Natural killer cell (primary cell): ENCODE results near the gene SLC6A20. TPM values are rescaled to one million over a fixed set of nuclear protein-coding genes. Genes with fewer than 3 reads are reported as not detected.

Experiments used
- ATAC-seq, 3 donors: fragments of 150-1000 bp in 2 of 3; fragments of 200-7000 bp in 1 of 3; cut with Tn5 transposase; 1 replicate in 1 of 3; 2 replicates in 2 of 3; pipeline ENCODE4 v1.10.0; 2021; ENCODE audit warnings: mild to moderate bottlenecking in 2 of 3, moderate library complexity in 2 of 3
- DNase-seq, 2 donors: peaks; one replicate each; pipeline versions ENCODE4 v3.0.0 to v3.0.0-alpha.2; 2013 to 2021; ENCODE audit warnings: mixed read lengths in 1 of 2
- H3K27ac ChIP-seq: one replicate; pipeline ENCODE4 v1.5.1; 2013; ENCODE audit warnings: mild to moderate bottlenecking, low read length
- H3K27me3 ChIP-seq: one replicate; pipeline ENCODE4 v1.6.1; 2013; ENCODE audit warnings: low read length; ENCODE audit not compliant: control insufficient read depth, insufficient read depth
- H3K36me3 ChIP-seq: one replicate; pipeline ENCODE4 v1.6.1; 2013; ENCODE audit warnings: low read length; ENCODE audit not compliant: control insufficient read depth, insufficient read depth
- H3K4me1 ChIP-seq: one replicate; pipeline ENCODE4 v1.6.1; 2013; ENCODE audit warnings: low read length; ENCODE audit not compliant: control insufficient read depth, insufficient read depth
- H3K4me3 ChIP-seq: one replicate; pipeline ENCODE4 v1.5.1; 2013; ENCODE audit warnings: low read length
- H3K9me3 ChIP-seq: one replicate; pipeline ENCODE4 v1.6.1; 2013; ENCODE audit warnings: low read length; ENCODE audit not compliant: control insufficient read depth, insufficient read depth
- H3K27ac Mint-ChIP-seq, 2 donors: one replicate each; pipeline ENCODE4 v1.8.0; 2022; ENCODE audit warnings: mild to moderate bottlenecking in 2 of 2, mixed read lengths in 2 of 2, moderate library complexity in 1 of 2
- H3K27me3 Mint-ChIP-seq, 2 donors: one replicate each; pipeline ENCODE4 v1.8.0; 2022; ENCODE audit warnings: low read depth in 2 of 2, mixed read lengths in 2 of 2
- H3K36me3 Mint-ChIP-seq: one replicate; pipeline ENCODE4 v1.8.0; 2022; ENCODE audit warnings: mixed read lengths
- H3K4me1 Mint-ChIP-seq, 2 donors: one replicate each; pipeline ENCODE4 v1.8.0; 2022; ENCODE audit warnings: mixed read lengths in 2 of 2
- H3K4me3 Mint-ChIP-seq: one replicate; pipeline ENCODE4 v1.8.0; 2022; ENCODE audit warnings: mild to moderate bottlenecking, moderate library complexity, mixed read lengths
- H3K9me3 Mint-ChIP-seq, 2 donors: one replicate each; pipeline ENCODE4 v1.8.0; 2022; ENCODE audit warnings: mixed read lengths in 2 of 2
- WGBS: methylation state at CpG from one replicate; pipeline ENCODE4 v1.1.7; 2013; ENCODE audit warnings: missing lambda C conversion rate; ENCODE audit not compliant: insufficient coverage; 5-methylcytosine and 5-hydroxymethylcytosine counted together
- intact Hi-C: fragments of 100-400 bp; cut with micrococcal nuclease; formaldehyde crosslinking; loops from one replicate; pipeline ENCODE4 v1.14.2; 2022
- total RNA-seq, 4 donors: library from RNA; stranded (reverse); fragments of 120-200 nt in 1 of 4; gene quantifications; one replicate each; pipeline versions ENCODE4 v1.2.3 to v1.2.4, GENCODE V29; 2013 to 2022
- TF ChIP-seq, protein P1 (sequence below): fragments of 200-600 bp; IDR thresholded peaks from one replicate; pipeline ENCODE4 v1.8.0; 2022; ENCODE audit warnings: antibody characterized with exemption

SLC6A20 gene
- total RNA-seq, 3 donors from 2014 or later (not counting 1 experiment from before 2014, with no cell fraction given), result 0.25 to 1.3 (median 0.70) TPM

DNA sequence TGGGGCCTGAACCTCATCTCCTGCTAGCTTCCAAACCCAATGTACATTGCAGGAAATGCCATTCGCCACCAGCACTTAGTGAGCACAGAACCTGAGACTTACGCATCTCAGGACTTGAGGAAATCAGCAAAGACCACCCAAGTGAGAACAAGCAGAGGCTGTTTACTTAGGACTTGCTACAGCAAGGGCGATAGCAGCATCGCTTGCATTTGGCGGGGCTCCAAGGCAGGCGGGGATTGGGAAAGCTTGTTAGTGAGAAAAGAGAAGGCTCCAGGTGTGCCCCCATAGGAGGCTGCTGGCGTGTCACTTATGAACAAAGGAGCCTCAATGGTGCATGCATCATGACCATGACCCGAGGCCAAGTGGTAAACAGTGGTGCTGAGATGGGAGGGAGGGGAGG is 19.7 kb downstream of the SLC6A20 start:
- WGBS, result 96% methylated on average over 8 of the region's 8 CpGs
- intact Hi-C loops, result no loop called here
- Histone ChIP-seq H3K4me3 (no peak overlapping the region), H3K27ac (no peak overlapping the region), H3K9me3 (no peaks in the 10 kb centered on the region), H3K36me3 (no peaks in the 10 kb centered on the region), H3K27me3 (peaks cover 2% of the 10 kb centered on the region), H3K4me1 (peaks cover 8% of the 10 kb centered on the region)
- ATAC-seq (no peak), DNase-seq (no peak)
- H3K4me1 Mint-ChIP-seq, result peaks cover 5 to 13% of the 10 kb centered on the region in 2 donors
- TF ChIP-seq, protein P1, sequence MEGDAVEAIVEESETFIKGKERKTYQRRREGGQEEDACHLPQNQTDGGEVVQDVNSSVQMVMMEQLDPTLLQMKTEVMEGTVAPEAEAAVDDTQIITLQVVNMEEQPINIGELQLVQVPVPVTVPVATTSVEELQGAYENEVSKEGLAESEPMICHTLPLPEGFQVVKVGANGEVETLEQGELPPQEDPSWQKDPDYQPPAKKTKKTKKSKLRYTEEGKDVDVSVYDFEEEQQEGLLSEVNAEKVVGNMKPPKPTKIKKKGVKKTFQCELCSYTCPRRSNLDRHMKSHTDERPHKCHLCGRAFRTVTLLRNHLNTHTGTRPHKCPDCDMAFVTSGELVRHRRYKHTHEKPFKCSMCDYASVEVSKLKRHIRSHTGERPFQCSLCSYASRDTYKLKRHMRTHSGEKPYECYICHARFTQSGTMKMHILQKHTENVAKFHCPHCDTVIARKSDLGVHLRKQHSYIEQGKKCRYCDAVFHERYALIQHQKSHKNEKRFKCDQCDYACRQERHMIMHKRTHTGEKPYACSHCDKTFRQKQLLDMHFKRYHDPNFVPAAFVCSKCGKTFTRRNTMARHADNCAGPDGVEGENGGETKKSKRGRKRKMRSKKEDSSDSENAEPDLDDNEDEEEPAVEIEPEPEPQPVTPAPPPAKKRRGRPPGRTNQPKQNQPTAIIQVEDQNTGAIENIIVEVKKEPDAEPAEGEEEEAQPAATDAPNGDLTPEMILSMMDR, result no peak
- H3K4me3 Mint-ChIP-seq, result no peak overlapping the region
- peaks cover 3 to 8% of the 10 kb centered on the region in 2 donors for H3K27me3 Mint-ChIP-seq
- no peaks in the 10 kb centered on the region for H3K36me3 Mint-ChIP-seq
- H3K9me3 Mint-ChIP-seq, result no peaks in the 10 kb centered on the region
- H3K27ac Mint-ChIP-seq, result no peak overlapping the region

DNA sequence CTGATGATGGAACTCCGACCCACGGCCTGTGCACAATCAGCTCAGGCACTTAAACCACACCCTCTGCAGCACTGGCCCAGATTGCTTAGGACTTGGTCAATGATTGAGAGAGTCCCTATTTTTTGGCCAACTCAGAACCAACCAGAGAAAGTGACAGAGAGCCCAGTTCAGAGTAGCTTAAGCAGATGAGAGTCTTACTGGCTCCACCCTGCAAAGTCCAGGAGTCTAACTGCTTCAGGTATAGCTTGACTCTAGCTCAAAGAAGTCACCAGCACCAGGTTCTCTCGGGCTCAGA is 20.1 kb downstream of the SLC6A20 start:
- Mint-ChIP-seq H3K4me3 (no peak overlapping the region), H3K27ac (no peak overlapping the region), H3K36me3 (no peaks in the 10 kb centered on the region), H3K4me1 (peaks cover 5 to 13% of the 10 kb centered on the region in 2 donors), H3K27me3 (peaks cover 3 to 11% of the 10 kb centered on the region in 2 donors), H3K9me3 (no peaks in the 10 kb centered on the region)
- peaks cover 2% of the 10 kb centered on the region for H3K27me3 ChIP-seq
- no peak overlapping the region for H3K4me3 ChIP-seq
- no peak for ATAC-seq
- H3K9me3 ChIP-seq, result no peaks in the 10 kb centered on the region
- H3K36me3 ChIP-seq, result no peaks in the 10 kb centered on the region
- peaks cover 8% of the 10 kb centered on the region for H3K4me1 ChIP-seq
- WGBS, result 93% methylated on average over 3 of the region's 3 CpGs
- intact Hi-C loops, result no loop called here
- H3K27ac ChIP-seq, result no peak overlapping the region
- DNase-seq, result no peak
- TF ChIP-seq, protein P1, result no peak

DNA sequence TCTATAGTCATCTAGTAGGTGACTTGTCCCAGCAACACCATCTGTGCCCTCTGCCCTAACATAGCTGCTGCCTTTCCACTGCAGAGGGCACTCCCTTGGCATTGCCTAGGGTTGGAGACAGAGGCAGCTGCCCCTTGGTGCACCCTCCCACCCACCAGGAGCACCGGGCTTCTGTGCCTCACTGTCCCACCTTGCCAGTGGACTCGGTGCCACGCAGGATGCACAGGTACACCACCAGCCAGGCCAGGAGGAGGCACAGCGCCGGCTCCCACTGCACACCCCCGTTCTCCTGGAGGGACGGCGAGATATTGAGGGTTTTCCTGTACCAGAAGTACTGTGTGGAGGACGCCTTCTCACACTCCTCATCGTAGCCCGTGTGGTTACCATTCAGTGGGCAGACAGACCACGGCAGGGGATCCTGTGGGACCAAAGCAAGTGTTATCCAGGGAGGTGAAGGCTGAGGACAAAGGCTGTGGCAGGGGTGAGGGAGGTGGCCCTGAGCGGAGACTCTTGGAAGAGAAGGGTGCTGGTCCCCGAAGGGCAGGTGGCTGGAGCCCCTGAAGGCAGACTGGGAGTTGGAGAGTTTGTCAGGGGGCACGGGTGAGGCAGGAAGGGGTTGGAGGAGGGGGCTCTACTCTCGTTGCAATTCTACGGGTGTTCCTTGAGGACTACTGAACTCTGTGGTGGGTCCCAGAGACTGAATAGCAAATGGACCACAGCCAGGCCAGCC is 20.6 kb downstream of the SLC6A20 start:
- H3K4me3 Mint-ChIP-seq, result no peak overlapping the region
- peaks cover 3 to 11% of the 10 kb centered on the region in 2 donors for H3K27me3 Mint-ChIP-seq
- ATAC-seq, result no peak
- no peaks in the 10 kb centered on the region for H3K36me3 Mint-ChIP-seq
- no peaks in the 10 kb centered on the region for H3K9me3 Mint-ChIP-seq
- H3K4me1 ChIP-seq, result peaks cover 8% of the 10 kb centered on the region
- no peak overlapping the region for H3K27ac Mint-ChIP-seq
- TF ChIP-seq, protein P1, result no peak
- H3K9me3 ChIP-seq, result no peaks in the 10 kb centered on the region
- WGBS, result 90% methylated on average over 17 of the region's 17 CpGs
- DNase-seq, result no peak
- intact Hi-C loops, result no loop called here
- no peak overlapping the region for H3K4me3 ChIP-seq
- no peaks in the 10 kb centered on the region for H3K36me3 ChIP-seq
- peaks cover 2% of the 10 kb centered on the region for H3K27me3 ChIP-seq
- no peak overlapping the region for H3K27ac ChIP-seq
- peaks cover 5 to 13% of the 10 kb centered on the region in 2 donors for H3K4me1 Mint-ChIP-seq
